Erythroblast (primary cell): ENCODE results near the gene CDC42BPA.

Experiments
- GATA1 ChIP-seq: IDR thresholded peaks from 2 replicates; pipeline ENCODE4 v1.6.1; 2011; ENCODE audit warnings: low read depth, mild to moderate bottlenecking, control low read depth, low read length, moderate library complexity
- POLR2A ChIP-seq: IDR thresholded peaks from 2 replicates; pipeline ENCODE4 v1.6.1; 2011; ENCODE audit warnings: mild to moderate bottlenecking, low read length

DNA sequence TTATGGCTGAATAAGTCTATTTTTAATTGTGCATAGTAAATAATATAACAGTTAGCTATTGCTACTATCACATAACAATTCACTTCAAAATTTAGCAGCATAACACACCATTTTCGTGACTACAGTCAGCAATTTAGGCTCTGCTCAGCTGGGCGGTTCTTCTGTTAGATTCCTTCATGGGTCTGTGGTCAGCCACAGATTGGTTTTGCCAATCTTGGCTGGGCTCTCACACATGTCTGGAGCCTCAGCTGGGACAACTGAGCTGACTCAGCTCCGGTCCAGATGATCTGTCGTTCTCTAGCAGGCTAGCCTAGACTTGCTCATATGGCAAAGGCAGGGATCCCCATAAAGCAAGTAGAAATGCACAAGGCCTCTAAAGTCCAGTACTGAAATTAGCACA, 15.1 kb upstream of the CDC42BPA start:
- TF ChIP-seq POLR2A: no peak
- TF ChIP-seq GATA1: no peak
